CD4-positive, CD25-positive, alpha-beta regulatory T cell (primary cell): ENCODE results near the gene ADAMTS18. TPM values are rescaled to one million over a fixed set of nuclear protein-coding genes. Genes with fewer than 3 reads are reported as not detected.

Experiments
- ATAC-seq, 2 donors: fragments of 150-1000 bp; cut with Tn5 transposase; one replicate each; pipeline ENCODE4 v1.10.0; 2021; ENCODE audit warnings: low read depth in 2 of 2, moderate number of reproducible peaks in 2 of 2, moderate library complexity in 1 of 2
- DNase-seq, 3 donors: peaks; one replicate each; pipeline versions ENCODE4 v3.0.0 to v3.0.0-alpha.2; 2012 to 2022; ENCODE audit warnings: mixed read lengths in 1 of 3
- H3K27ac ChIP-seq: one replicate; pipeline ENCODE4 v1.7.0; 2013; ENCODE audit warnings: mild to moderate bottlenecking, low read length; ENCODE audit not compliant: insufficient read depth, poor library complexity, severe bottlenecking
- H3K27me3 ChIP-seq: one replicate; pipeline ENCODE4 v1.7.0; 2013; ENCODE audit warnings: low read length; ENCODE audit not compliant: control insufficient read depth, insufficient read depth
- H3K36me3 ChIP-seq: one replicate; pipeline ENCODE4 v1.7.0; 2013; ENCODE audit warnings: mild to moderate bottlenecking, low read length, moderate library complexity; ENCODE audit not compliant: control insufficient read depth, insufficient read depth
- H3K4me1 ChIP-seq: 2 replicates; pipeline ENCODE4 v1.7.0; 2013; ENCODE audit warnings: mild to moderate bottlenecking, low read length; ENCODE audit not compliant: insufficient read depth, control insufficient read depth, poor library complexity, severe bottlenecking
- H3K4me3 ChIP-seq: one replicate; pipeline ENCODE4 v1.7.0; 2013; ENCODE audit warnings: low read depth, mild to moderate bottlenecking, low read length, moderate library complexity
- H3K9me3 ChIP-seq, 2 experiments: 1 replicate in 1 of 2; 2 replicates in 1 of 2; pipeline ENCODE4 v1.7.0; 2013; ENCODE audit warnings: low read length in 2 of 2, mild to moderate bottlenecking in 1 of 2, moderate library complexity in 1 of 2; ENCODE audit not compliant: control insufficient read depth in 2 of 2
- H3K27ac Mint-ChIP-seq, 3 donors: one replicate each; pipeline ENCODE4 v1.8.0; 2020 to 2022; ENCODE audit warnings: mild to moderate bottlenecking in 3 of 3, mixed read lengths in 3 of 3, moderate library complexity in 2 of 3
- H3K27me3 Mint-ChIP-seq: one replicate; pipeline ENCODE4 v1.8.0; 2022; ENCODE audit warnings: mild to moderate bottlenecking, mixed read lengths
- H3K36me3 Mint-ChIP-seq: one replicate; pipeline ENCODE4 v1.8.0; 2020; ENCODE audit warnings: mixed read lengths
- H3K4me1 Mint-ChIP-seq, 4 donors: one replicate each; pipeline ENCODE4 v1.8.0; 2020 to 2022; ENCODE audit warnings: mixed read lengths in 4 of 4, mild to moderate bottlenecking in 1 of 4
- H3K4me3 Mint-ChIP-seq, 4 donors: one replicate each; pipeline ENCODE4 v1.8.0; 2020 to 2022; ENCODE audit warnings: mild to moderate bottlenecking in 4 of 4, mixed read lengths in 4 of 4, moderate library complexity in 3 of 4
- H3K9me3 Mint-ChIP-seq, 7 donors: one replicate each; pipeline ENCODE4 v1.8.0; 2020 to 2022; ENCODE audit warnings: mixed read lengths in 7 of 7, mild to moderate bottlenecking in 3 of 7, moderate library complexity in 2 of 7
- polyA plus RNA-seq, 4 donors: library from polyadenylated mRNA; unstranded; fragments of 300-500 nt; fragmentation: Illumina TruSeq; gene quantifications; one replicate each; pipeline ENCODE4 v1.2.3, GENCODE V29; 2021
- total RNA-seq: library from RNA; stranded (reverse); gene quantifications from one replicate; pipeline ENCODE4 v1.2.3, GENCODE V29; 2022

ADAMTS18 gene
- total and polyA plus RNA-seq, 5 donors from 2014 or later = not detected

DNA sequence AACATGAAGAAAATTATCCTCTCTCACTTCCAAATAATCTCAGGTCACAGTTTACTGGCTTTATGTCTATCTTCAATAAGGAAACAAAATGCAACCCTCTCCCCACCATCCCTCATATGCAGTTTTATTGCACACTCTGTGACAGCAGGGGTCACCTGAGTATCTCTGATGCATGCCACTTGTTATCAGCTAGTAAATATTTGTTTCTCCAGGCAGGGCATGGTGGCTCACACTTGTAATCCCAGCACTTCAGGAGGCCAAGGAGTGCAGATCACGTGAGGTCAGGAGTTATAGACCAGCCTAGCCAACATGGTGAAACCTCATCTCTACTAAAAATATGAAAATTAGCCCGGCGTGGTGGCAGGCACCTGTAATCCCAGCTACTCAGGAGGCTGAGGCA, 61.1 kb downstream of the ADAMTS18 start:
- Mint-ChIP-seq H3K4me3 (no peak overlapping the region), H3K4me1 (peaks cover 0 to 6% (median 0%) of the 10 kb centered on the region in 4 donors), H3K27ac (no peak overlapping the region), H3K36me3 (no peaks in the 10 kb centered on the region), H3K9me3 (peaks cover 0 to 7% (median 0%) of the 10 kb centered on the region in 7 donors), H3K27me3 (no peaks in the 10 kb centered on the region)
- Histone ChIP-seq H3K4me3 (no peak overlapping the region), H3K9me3 (no peaks in the 10 kb centered on the region), H3K27me3 (no peaks in the 10 kb centered on the region), H3K36me3 (no peaks in the 10 kb centered on the region), H3K27ac (no peak overlapping the region), H3K4me1 (no peaks in the 10 kb centered on the region)
- ATAC-seq = no peak
- no peak for DNase-seq

DNA sequence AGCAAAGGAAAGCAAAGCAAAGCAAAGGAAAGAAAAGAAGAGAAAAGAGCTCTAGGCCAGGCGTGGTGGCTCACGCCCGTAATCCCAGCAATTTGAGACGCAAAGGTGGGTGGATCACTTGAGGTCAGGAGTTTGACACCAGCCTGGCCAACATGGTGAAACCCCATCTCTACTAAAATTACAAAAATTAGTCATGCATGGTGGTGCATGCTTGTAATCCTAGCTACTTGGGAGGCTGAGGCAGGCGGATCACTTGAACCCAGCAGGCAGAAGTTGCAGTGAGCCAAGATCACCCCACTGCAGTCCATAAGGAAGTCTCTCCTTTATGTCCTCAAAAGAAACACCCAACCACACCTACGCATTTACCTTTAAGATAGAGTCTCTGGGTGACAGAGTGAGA, 70.1 kb downstream of the ADAMTS18 start:
- H3K4me3 ChIP-seq = no peak overlapping the region
- H3K36me3 ChIP-seq = no peaks in the 10 kb centered on the region
- H3K27me3 ChIP-seq = no peaks in the 10 kb centered on the region
- H3K4me1 ChIP-seq = no peaks in the 10 kb centered on the region
- no peaks in the 10 kb centered on the region for H3K36me3 Mint-ChIP-seq
- ATAC-seq (no peak), DNase-seq (no peak)
- no peak overlapping the region for H3K4me3 Mint-ChIP-seq
- H3K27ac ChIP-seq = no peak overlapping the region
- H3K4me1 Mint-ChIP-seq = no peaks in the 10 kb centered on the region
- H3K9me3 Mint-ChIP-seq = peaks cover 0 to 1% (median 0%) of the 10 kb centered on the region in 7 donors
- H3K9me3 ChIP-seq = no peaks in the 10 kb centered on the region
- no peaks in the 10 kb centered on the region for H3K27me3 Mint-ChIP-seq
- H3K27ac Mint-ChIP-seq = no peak overlapping the region

DNA sequence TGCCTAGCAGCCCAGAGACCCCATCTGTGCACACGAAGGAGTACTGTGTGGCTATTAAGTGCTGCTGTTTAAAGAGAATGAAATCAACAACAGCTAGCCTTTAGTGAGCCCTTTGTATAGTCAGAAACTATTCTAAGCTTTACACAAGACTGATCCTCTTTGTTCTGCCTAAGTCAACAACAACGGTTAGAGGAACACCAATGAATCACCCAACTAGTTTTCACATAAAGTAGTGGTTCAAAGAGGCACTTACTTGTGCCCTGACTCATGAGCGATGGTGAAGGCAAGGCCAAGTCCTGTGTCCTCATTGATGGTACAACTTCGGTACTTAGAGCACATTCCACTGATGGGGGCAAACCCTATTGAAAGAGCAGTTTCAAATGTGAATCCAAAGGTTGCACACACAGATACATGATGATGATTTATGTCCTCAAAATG, 75.8 kb downstream of the ADAMTS18 start:
- no peak for DNase-seq
- Histone ChIP-seq H3K4me3 (no peak overlapping the region), H3K27ac (no peak overlapping the region), H3K36me3 (no peaks in the 10 kb centered on the region), H3K27me3 (no peaks in the 10 kb centered on the region), H3K4me1 (no peaks in the 10 kb centered on the region), H3K9me3 (no peaks in the 10 kb centered on the region)
- no peak overlapping the region for H3K4me3 Mint-ChIP-seq
- no peak overlapping the region for H3K27ac Mint-ChIP-seq
- H3K36me3 Mint-ChIP-seq = no peaks in the 10 kb centered on the region
- H3K9me3 Mint-ChIP-seq = no peaks in the 10 kb centered on the region
- peaks cover 6% of the 10 kb centered on the region for H3K27me3 Mint-ChIP-seq
- ATAC-seq = no peak
- H3K4me1 Mint-ChIP-seq = no peaks in the 10 kb centered on the region

DNA sequence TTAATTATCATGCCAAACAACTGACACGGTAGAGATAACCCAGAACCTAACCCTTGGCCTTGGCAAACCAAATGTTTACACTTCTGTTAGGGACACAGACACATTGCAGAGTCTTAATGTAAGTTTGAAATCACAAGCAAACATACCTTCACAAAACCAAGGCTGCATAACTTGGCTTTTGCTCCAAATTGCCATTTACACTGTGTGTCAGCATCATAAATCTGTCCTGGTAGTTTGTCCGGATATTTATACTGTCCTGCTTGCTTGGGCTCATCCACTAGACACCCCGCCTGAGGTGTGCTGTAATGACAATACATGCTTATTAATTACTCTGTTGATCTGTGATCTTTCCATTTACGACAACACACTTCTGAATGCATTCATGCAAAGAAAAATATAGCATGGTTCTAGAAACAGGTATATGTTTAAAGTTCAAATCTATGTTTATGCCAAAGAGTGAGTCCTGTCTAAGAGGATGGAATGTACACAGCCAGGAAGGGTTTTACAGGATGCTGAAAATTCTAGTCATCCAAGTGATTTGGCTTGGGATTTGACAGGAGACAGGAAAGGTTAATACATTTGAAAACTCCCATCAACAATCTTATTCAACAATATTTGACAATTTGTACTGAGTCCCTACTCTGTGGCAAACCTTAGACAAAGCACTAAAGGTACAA, 81.1 kb downstream of the ADAMTS18 start:
- H3K36me3 Mint-ChIP-seq = no peaks in the 10 kb centered on the region
- Histone ChIP-seq H3K27ac (no peak overlapping the region), H3K9me3 (no peaks in the 10 kb centered on the region), H3K4me1 (no peaks in the 10 kb centered on the region), H3K36me3 (no peaks in the 10 kb centered on the region), H3K27me3 (no peaks in the 10 kb centered on the region), H3K4me3 (no peak overlapping the region)
- no peak for DNase-seq
- H3K9me3 Mint-ChIP-seq = no peaks in the 10 kb centered on the region
- no peaks in the 10 kb centered on the region for H3K4me1 Mint-ChIP-seq
- H3K4me3 Mint-ChIP-seq = no peak overlapping the region
- H3K27ac Mint-ChIP-seq = no peak overlapping the region
- no peak for ATAC-seq
- H3K27me3 Mint-ChIP-seq = peaks cover 6% of the 10 kb centered on the region

DNA sequence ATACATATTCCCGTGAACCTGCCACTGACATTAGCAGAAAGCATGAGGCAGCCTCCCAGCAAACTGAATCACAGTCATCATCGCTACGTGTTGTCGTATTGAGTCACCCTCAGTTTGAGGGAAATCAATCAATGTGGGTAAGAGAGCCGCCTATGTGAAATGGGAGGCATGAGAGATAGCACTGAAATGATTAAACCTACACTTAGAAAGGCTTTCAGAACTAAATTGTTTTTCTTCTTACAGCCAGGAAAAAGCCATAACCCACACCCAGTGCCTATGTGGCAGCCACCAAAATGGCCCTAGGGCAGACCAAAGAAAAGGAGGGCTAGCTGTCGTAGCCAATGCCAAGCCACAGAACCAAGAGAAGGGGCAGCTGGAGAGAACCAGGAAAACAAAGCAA, 90.5 kb downstream of the ADAMTS18 start:
- H3K27me3 ChIP-seq = peaks cover 2% of the 10 kb centered on the region
- Mint-ChIP-seq H3K4me1 (no peaks in the 10 kb centered on the region), H3K4me3 (no peak overlapping the region), H3K9me3 (peaks cover 0 to 3% (median 0%) of the 10 kb centered on the region in 7 donors), H3K27me3 (no peaks in the 10 kb centered on the region), H3K36me3 (no peaks in the 10 kb centered on the region), H3K27ac (no peak overlapping the region)
- ATAC-seq (no peak), DNase-seq (no peak)
- H3K36me3 ChIP-seq = no peaks in the 10 kb centered on the region
- H3K27ac ChIP-seq = no peak overlapping the region
- H3K9me3 ChIP-seq = no peaks in the 10 kb centered on the region
- H3K4me1 ChIP-seq = no peaks in the 10 kb centered on the region
- no peak overlapping the region for H3K4me3 ChIP-seq

DNA sequence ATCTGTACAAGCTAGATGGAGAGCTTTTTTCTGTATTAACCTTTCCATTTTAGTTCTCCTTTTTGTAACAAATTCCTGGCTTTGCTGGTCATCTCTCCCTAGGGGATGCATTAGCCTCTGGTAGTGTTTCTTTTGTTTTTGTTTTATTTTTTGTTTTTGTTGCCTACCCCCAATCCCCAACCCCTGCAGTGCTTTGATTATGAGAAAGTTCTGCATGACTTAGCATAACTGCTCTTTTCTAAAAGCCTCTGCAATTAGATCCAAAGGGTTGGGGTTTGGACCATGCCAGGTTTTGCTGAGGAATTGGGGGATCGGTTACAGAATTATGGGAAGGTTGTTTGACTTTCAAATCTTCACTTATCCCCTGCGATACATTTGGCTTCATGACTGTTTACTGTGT, 98.2 kb downstream of the ADAMTS18 start:
- no peak for DNase-seq
- Mint-ChIP-seq H3K27me3 (no peaks in the 10 kb centered on the region), H3K27ac (no peak overlapping the region), H3K36me3 (no peaks in the 10 kb centered on the region), H3K9me3 (peaks cover 0 to 1% (median 0%) of the 10 kb centered on the region in 7 donors), H3K4me1 (no peaks in the 10 kb centered on the region), H3K4me3 (no peak overlapping the region)
- Histone ChIP-seq H3K36me3 (no peaks in the 10 kb centered on the region), H3K4me3 (no peak overlapping the region), H3K9me3 (no peaks in the 10 kb centered on the region), H3K27ac (no peak overlapping the region), H3K4me1 (no peaks in the 10 kb centered on the region), H3K27me3 (no peaks in the 10 kb centered on the region)
- no peak for ATAC-seq

DNA sequence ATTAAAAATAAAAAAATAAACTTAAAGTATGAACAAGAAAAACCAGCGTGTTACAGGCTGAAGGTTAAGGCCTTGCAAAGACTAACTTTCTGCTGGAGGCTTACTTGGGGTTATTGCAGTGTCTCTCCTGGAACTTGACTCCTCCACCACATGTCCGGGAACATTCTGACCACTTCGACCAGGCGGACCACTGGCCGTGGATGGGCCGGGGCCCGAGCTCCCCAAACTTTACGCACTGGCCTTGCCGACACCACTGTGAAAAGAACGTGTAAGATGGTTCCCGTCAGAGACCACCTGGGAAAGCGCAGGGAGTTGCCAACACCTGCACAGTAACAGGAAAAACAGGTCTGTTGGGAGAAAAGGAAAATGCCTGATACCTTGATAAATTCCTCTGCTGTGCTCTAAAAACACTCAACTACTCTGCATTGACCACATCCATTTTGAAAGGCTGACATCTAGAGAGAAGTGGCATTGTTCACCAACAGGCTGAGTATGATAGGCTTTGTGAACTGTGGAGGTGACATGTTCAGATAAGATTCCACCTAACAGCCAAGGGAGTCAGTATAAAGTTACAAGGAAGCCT, 99.1 kb downstream of the ADAMTS18 start:
- DNase-seq (no peak), ATAC-seq (no peak)
- Mint-ChIP-seq H3K9me3 (peaks cover 0 to 1% (median 0%) of the 10 kb centered on the region in 7 donors), H3K36me3 (no peaks in the 10 kb centered on the region), H3K4me1 (no peaks in the 10 kb centered on the region), H3K27me3 (no peaks in the 10 kb centered on the region), H3K27ac (no peak overlapping the region), H3K4me3 (no peak overlapping the region)
- no peak overlapping the region for H3K27ac ChIP-seq
- no peaks in the 10 kb centered on the region for H3K36me3 ChIP-seq
- no peaks in the 10 kb centered on the region for H3K27me3 ChIP-seq
- no peaks in the 10 kb centered on the region for H3K9me3 ChIP-seq
- H3K4me3 ChIP-seq = no peak overlapping the region
- no peaks in the 10 kb centered on the region for H3K4me1 ChIP-seq

DNA sequence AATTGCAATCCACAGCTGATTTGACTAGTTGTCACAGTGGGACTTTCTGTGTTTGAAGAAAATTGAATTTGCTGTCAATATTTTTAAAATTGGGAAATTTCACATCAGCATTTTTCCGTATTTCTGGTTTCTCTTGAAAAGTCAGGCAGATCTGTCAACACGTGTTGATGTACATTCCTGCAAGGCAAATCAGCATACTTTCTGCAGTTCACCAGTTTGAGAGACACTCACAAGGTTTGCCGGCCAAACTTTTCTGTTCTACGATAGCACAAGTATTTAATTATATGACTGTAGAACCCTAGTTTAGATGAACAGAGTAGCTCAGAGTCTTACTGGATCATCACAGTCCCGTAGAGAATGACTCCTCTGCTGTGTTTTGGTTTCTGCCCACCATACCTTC, 102.0 kb downstream of the ADAMTS18 start:
- no peak overlapping the region for H3K4me3 Mint-ChIP-seq
- H3K27ac Mint-ChIP-seq = no peak overlapping the region
- no peak overlapping the region for H3K27ac ChIP-seq
- H3K27me3 Mint-ChIP-seq = no peaks in the 10 kb centered on the region
- no peaks in the 10 kb centered on the region for H3K9me3 ChIP-seq
- no peak for ATAC-seq
- H3K36me3 Mint-ChIP-seq = no peaks in the 10 kb centered on the region
- no peaks in the 10 kb centered on the region for H3K4me1 Mint-ChIP-seq
- H3K4me1 ChIP-seq = no peaks in the 10 kb centered on the region
- DNase-seq = no peak
- H3K27me3 ChIP-seq = no peaks in the 10 kb centered on the region
- H3K9me3 Mint-ChIP-seq = peaks cover 0 to 1% (median 0%) of the 10 kb centered on the region in 7 donors
- H3K36me3 ChIP-seq = no peaks in the 10 kb centered on the region
- no peak overlapping the region for H3K4me3 ChIP-seq
